Glutamatergic neuron (in vitro differentiated cells): Measurements from ENCODE around the gene RERG. TPM values are rescaled to one million over a fixed set of nuclear protein-coding genes. Genes with fewer than 3 reads are reported as not detected.

Source experiments
- DNase-seq: peaks from one replicate; pipeline ENCODE4 v3.0.0; 2022
- H3K27ac Mint-ChIP-seq: one replicate; pipeline ENCODE4 v1.8.0; 2020; ENCODE audit warnings: mild to moderate bottlenecking, mixed read lengths, inconsistent platforms; ENCODE audit not compliant: unreplicated experiment
- H3K27me3 Mint-ChIP-seq: one replicate; pipeline ENCODE4 v1.8.0; 2020; ENCODE audit warnings: mild to moderate bottlenecking, moderate library complexity, mixed read lengths, inconsistent platforms; ENCODE audit not compliant: unreplicated experiment
- H3K36me3 Mint-ChIP-seq: one replicate; pipeline ENCODE4 v1.8.0; 2020; ENCODE audit warnings: mild to moderate bottlenecking, mixed read lengths, inconsistent platforms; ENCODE audit not compliant: unreplicated experiment
- H3K4me1 Mint-ChIP-seq: one replicate; pipeline ENCODE4 v1.8.0; 2020; ENCODE audit warnings: mild to moderate bottlenecking, low read depth, mixed read lengths, inconsistent platforms; ENCODE audit not compliant: unreplicated experiment
- H3K4me3 Mint-ChIP-seq: one replicate; pipeline ENCODE4 v1.8.0; 2020; ENCODE audit warnings: mild to moderate bottlenecking, mixed read lengths, inconsistent platforms; ENCODE audit not compliant: unreplicated experiment
- H3K9me3 Mint-ChIP-seq: one replicate; pipeline ENCODE4 v1.8.0; 2020; ENCODE audit warnings: mild to moderate bottlenecking, moderate library complexity, mixed read lengths, inconsistent platforms; ENCODE audit not compliant: unreplicated experiment
- CTCF ChIP-seq: fragments of 200-600 bp; sonication (generic); IDR thresholded peaks from one replicate; pipeline ENCODE4 v1.5.0; 2021; ENCODE audit not compliant: partially characterized antibody, unreplicated experiment
- long read RNA-seq: library from polyadenylated mRNA; unstranded; transcript quantifications from one replicate; pipeline ENCODE4 v2.0.0, GENCODE V29; 2020; ENCODE audit not compliant: unreplicated experiment
- total RNA-seq: library from RNA; stranded (reverse); fragmentation: NEBNext Ultra II Directional; extraction: Animal tissue kit (Norgen Biotek cat#: 25700); gene quantifications from one replicate; pipeline ENCODE4 v1.2.1, GENCODE V29; 2021; ENCODE audit not compliant: unreplicated experiment

RERG gene
- total RNA-seq = not detected
- long read RNA-seq, partial matches to known transcripts = 0 of 2 reads
- long read RNA-seq, other reads (novel, unspliced or antisense) = 1 of 2 reads

DNA sequence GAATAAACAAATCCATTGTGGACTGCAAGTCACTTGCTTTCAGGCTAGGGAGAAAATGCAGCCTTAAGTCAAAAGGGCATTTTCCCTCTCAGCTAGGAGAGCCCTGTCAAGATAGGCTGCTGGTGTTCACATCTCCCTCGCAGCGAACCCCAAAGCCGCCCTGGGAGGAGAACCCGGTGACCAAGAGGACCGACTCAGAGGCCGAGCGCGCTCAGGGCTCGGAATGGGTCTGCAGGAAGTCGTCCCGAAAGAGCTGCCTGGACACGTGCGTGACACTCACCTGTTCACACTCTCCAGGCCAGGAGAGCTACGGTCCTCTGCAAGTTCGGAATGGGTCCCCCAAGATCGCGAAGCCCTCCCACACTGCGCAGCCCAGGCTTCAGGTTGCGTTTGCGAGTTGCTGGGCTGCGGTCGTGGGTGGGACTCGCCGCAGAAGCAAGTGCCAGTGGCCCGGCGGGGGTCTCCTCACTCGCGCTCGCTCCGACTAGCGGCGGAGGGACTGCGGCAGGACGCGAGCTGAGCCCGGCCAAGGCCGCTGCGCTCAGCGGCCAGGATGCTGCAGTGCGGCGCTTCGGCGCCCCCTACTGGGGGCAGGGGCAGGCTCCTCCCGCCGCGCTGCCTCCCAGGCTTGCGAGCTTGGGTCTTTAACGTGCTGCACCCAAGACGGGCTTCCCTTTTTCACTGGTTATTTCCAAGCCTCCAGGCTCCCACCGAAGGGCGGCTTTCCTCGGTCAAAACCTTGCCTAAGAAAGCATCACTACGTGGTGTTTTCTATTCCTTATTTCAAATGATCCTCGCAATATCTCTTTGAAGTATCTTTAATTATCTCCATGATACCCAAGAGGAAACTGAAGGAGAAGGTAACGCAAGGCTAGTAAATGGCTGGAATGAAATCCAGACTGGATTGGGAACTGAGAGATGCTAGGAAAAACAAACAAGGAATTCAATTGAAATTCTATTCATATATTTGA, at the start of gene RERG:
TSS of gene RERG (minus strand) at position 503 of the 971 bp plus-strand sequence. CDS start 3,928 bp downstream, outside the sequence.
- no peak within 1 kb of the TSS for H3K27ac Mint-ChIP-seq
- peaks cover 7% of the 10 kb centered on the region for H3K4me1 Mint-ChIP-seq
- peak; percentile 92 for DNase-seq
- no peaks in the 10 kb centered on the region for H3K27me3 Mint-ChIP-seq
- peak within 1 kb of the TSS; percentile 88 for H3K4me3 Mint-ChIP-seq
- TF ChIP-seq CTCF = peak; percentile 97
- no peaks in the 10 kb centered on the region for H3K9me3 Mint-ChIP-seq
- no peaks in the 10 kb centered on the region for H3K36me3 Mint-ChIP-seq

- Mint-ChIP-seq H3K27me3 (no peaks in the 10 kb centered on the region), H3K4me3 (no peak overlapping the region), H3K9me3 (no peaks in the 10 kb centered on the region), H3K4me1 (no peaks in the 10 kb centered on the region), H3K27ac (no peak overlapping the region), H3K36me3 (no peaks in the 10 kb centered on the region)
- DNase-seq = no peak
- TF ChIP-seq CTCF = no peak
These were observed 49.4 kb upstream of the RERG start for GRCh38 chr12:15270591-15270990.

- Mint-ChIP-seq H3K9me3 (no peaks in the 10 kb centered on the region), H3K27ac (no peak overlapping the region), H3K4me1 (no peaks in the 10 kb centered on the region), H3K36me3 (no peaks in the 10 kb centered on the region), H3K4me3 (peak overlapping the region; percentile 8), H3K27me3 (no peaks in the 10 kb centered on the region)
- no peak for DNase-seq
- TF ChIP-seq CTCF = peak; percentile 88
These were observed 47.8 kb upstream of the RERG start for GRCh38 chr12:15268927-15269552.

- no peak overlapping the region for H3K4me3 Mint-ChIP-seq
- H3K9me3 Mint-ChIP-seq = peaks cover 2% of the 10 kb centered on the region
- H3K36me3 Mint-ChIP-seq = no peaks in the 10 kb centered on the region
- H3K27ac Mint-ChIP-seq = no peak overlapping the region
- no peak for TF ChIP-seq CTCF
- no peak for DNase-seq
- no peaks in the 10 kb centered on the region for H3K4me1 Mint-ChIP-seq
- no peaks in the 10 kb centered on the region for H3K27me3 Mint-ChIP-seq
These were observed 47.1 kb upstream of the RERG start for GRCh38 chr12:15268309-15268708.
